Keratinocyte (primary cell): ENCODE results near the gene VSIG2. TPM values are rescaled to one million over a fixed set of nuclear protein-coding genes. Genes with fewer than 3 reads are reported as not detected.

Experiments
- DNase-seq: peaks from one replicate; pipeline ENCODE4 v3.0.0-alpha.2; 2011; ENCODE audit warnings: low read depth, missing footprints, low spot score
- FAIRE-seq: peaks from 2 replicates; lab custom pipeline; 2011; peaks lifted over from hg19 to GRCh38; lab: Jason Lieb, UNC
- H2AFZ ChIP-seq: 2 replicates; pipeline ENCODE4 v1.6.0; 2012; ENCODE audit warnings: low read length, control low read depth, inconsistent platforms; ENCODE audit not compliant: control insufficient read depth
- H3K27ac ChIP-seq: 2 replicates; pipeline ENCODE4 v1.5.1; 2011; ENCODE audit warnings: low read length; ENCODE audit not compliant: control insufficient read depth, insufficient read depth
- H3K27me3 ChIP-seq: 3 replicates; pipeline ENCODE4 v1.6.0; 2011; ENCODE audit warnings: low read length; ENCODE audit not compliant: control insufficient read depth, insufficient read depth; ENCODE audit errors: extremely low read depth
- H3K36me3 ChIP-seq, 2 experiments: 2 replicates in 1 of 2; 3 replicates in 1 of 2; pipeline ENCODE4 v1.5.1; 2011; ENCODE audit warnings: low read length in 2 of 2, mild to moderate bottlenecking in 1 of 2; ENCODE audit not compliant: control insufficient read depth in 2 of 2, insufficient read depth in 2 of 2; ENCODE audit errors: extremely low read depth in 1 of 2
- H3K4me1 ChIP-seq: 3 replicates; pipeline ENCODE4 v1.5.1; 2011; ENCODE audit warnings: low read length; ENCODE audit not compliant: control insufficient read depth, insufficient read depth; ENCODE audit errors: extremely low read depth
- H3K4me2 ChIP-seq: 3 replicates; pipeline ENCODE4 v1.6.0; 2011; ENCODE audit warnings: low read depth, low read length; ENCODE audit not compliant: control insufficient read depth, insufficient read depth; ENCODE audit errors: extremely low read depth
- H3K4me3 ChIP-seq, 3 experiments: fragments of 200-600 bp in 1 of 3; sonication (generic) in 1 of 3; 2 replicates in 2 of 3; 3 replicates in 1 of 3; pipeline ENCODE4 v1.5.1; 2011 to 2016; ENCODE audit warnings: low read length in 3 of 3, mild to moderate bottlenecking in 3 of 3, control low read depth in 2 of 3, inconsistent platforms in 1 of 3, low read depth in 1 of 3, mixed read lengths in 1 of 3, mixed run types in 1 of 3, moderate library complexity in 1 of 3; ENCODE audit not compliant: control insufficient read depth in 2 of 3, insufficient read depth in 2 of 3; ENCODE audit errors: extremely low read depth in 1 of 3
- H3K79me2 ChIP-seq: 2 replicates; pipeline ENCODE4 v1.6.0; 2012; ENCODE audit warnings: low read length; ENCODE audit not compliant: control insufficient read depth, insufficient read depth
- H3K9ac ChIP-seq: 3 replicates; pipeline ENCODE4 v1.6.0; 2011; ENCODE audit warnings: low read length; ENCODE audit not compliant: control insufficient read depth, insufficient read depth; ENCODE audit errors: extremely low read depth
- H3K9me1 ChIP-seq: 3 replicates; pipeline ENCODE4 v1.6.0; 2011; ENCODE audit warnings: low read length; ENCODE audit not compliant: control insufficient read depth, insufficient read depth; ENCODE audit errors: extremely low read depth
- H3K9me3 ChIP-seq: 2 replicates; pipeline ENCODE4 v1.5.1; 2012; ENCODE audit warnings: low read depth, low read length; ENCODE audit not compliant: control insufficient read depth
- H4K20me1 ChIP-seq: 3 replicates; pipeline ENCODE4 v1.6.0; 2011; ENCODE audit warnings: low read length; ENCODE audit not compliant: control insufficient read depth, insufficient read depth; ENCODE audit errors: extremely low read depth
- CTCF ChIP-seq, 3 experiments: IDR thresholded peaks in 1 of 3; conservative IDR thresholded peaks in 1 of 3; optimal IDR thresholded peaks in 1 of 3; 2 replicates in 2 of 3; 3 replicates in 1 of 3; pipeline versions ENCODE3 to v1.5.1; 2011; ENCODE audit warnings: low read length in 3 of 3, mild to moderate bottlenecking in 3 of 3, moderate library complexity in 2 of 3, control low read depth in 1 of 3, inconsistent platforms in 1 of 3; ENCODE audit not compliant: insufficient read depth in 2 of 3; ENCODE audit errors: extremely low read depth in 1 of 3
- EZH2 ChIP-seq: IDR thresholded peaks from one replicate; pipeline ENCODE4 v1.6.1; 2012; ENCODE audit warnings: inconsistent platforms, mild to moderate bottlenecking, low read length, moderate library complexity
- dilution Hi-C: fragments of 300-500 bp; cut with MboI; formaldehyde crosslinking; loops from one replicate; pipeline ENCODE4 v1.7.0; 2020; ENCODE audit warnings: low sequenced_read_pairs; ENCODE audit not compliant: extremely low pct_ligation_motif_present
- polyA plus RNA-seq, 5 experiments: library from polyadenylated mRNA; depleted of rRNA in 3 of 5; stranded (reverse) in 3 of 5; stranded (forward) in 1 of 5; unstranded in 1 of 5; fragments of >200 nt; gene quantifications; 1 replicate in 1 of 5; 2 replicates in 3 of 5; 3 replicates in 1 of 5; pipeline versions ENCODE4 v1.2.1 to v1.2.3, GENCODE V29; 2011 to 2012; ENCODE audit warnings: missing spikeins in 2 of 5, low read depth in 1 of 5, low replicate concordance in 1 of 5

Gene VSIG2
- polyA plus RNA-seq, 1 donor (not counting 4 experiments of a cell fraction or from before 2014, with no cell fraction given): not detected

GRCh38 chr11:124758355-124759265 lies 6.6 kb upstream of the VSIG2 start:
- H3K4me3 ChIP-seq: peak overlapping the region in 1 of 3 experiments; percentile 41
- no peak overlapping the region for H2AFZ ChIP-seq
- no peaks in the 10 kb centered on the region for H3K9me3 ChIP-seq
- H3K36me3 ChIP-seq: no peaks in the 10 kb centered on the region
- H3K27ac ChIP-seq: no peak overlapping the region
- peaks cover 78% of the 10 kb centered on the region for H3K27me3 ChIP-seq
- H3K4me1 ChIP-seq: peaks cover 13% of the 10 kb centered on the region
- no peaks in the 10 kb centered on the region for H4K20me1 ChIP-seq
- H3K4me2 ChIP-seq: peak overlapping the region; percentile 59
- H3K9ac ChIP-seq: no peak overlapping the region
- no peaks in the 10 kb centered on the region for H3K9me1 ChIP-seq
- DNase-seq (no peak), FAIRE-seq (no peak)
- H3K79me2 ChIP-seq: no peaks in the 10 kb centered on the region
- dilution Hi-C loops: no loop called here
- TF ChIP-seq CTCF (optimal IDR thresholded peaks at IDR 0.05 in 1 of 3, IDR thresholded peaks at IDR 0.05 in 1 of 3, conservative IDR thresholded peaks at IDR 0.05 in 1 of 3; ENCODE audit: extremely low read depth in 1 of 3, insufficient read depth in 2 of 3, low read length in 3 of 3): peak; percentile 57 to 75 (median 68)
- TF ChIP-seq EZH2: peak; percentile 95

GRCh38 chr11:124757320-124757719 lies 5.3 kb upstream of the VSIG2 start:
- H3K4me2 ChIP-seq: no peak overlapping the region
- H3K9me3 ChIP-seq: no peaks in the 10 kb centered on the region
- H3K9me1 ChIP-seq: no peaks in the 10 kb centered on the region
- peaks cover 83% of the 10 kb centered on the region for H3K27me3 ChIP-seq
- no peaks in the 10 kb centered on the region for H3K79me2 ChIP-seq
- no peak overlapping the region for H3K4me3 ChIP-seq
- H2AFZ ChIP-seq: no peak overlapping the region
- FAIRE-seq (no peak), DNase-seq (no peak)
- no peaks in the 10 kb centered on the region for H4K20me1 ChIP-seq
- H3K27ac ChIP-seq: no peak overlapping the region
- dilution Hi-C loops: no loop called here
- H3K4me1 ChIP-seq: peaks cover 9% of the 10 kb centered on the region
- TF ChIP-seq EZH2 (no peak), CTCF (optimal IDR thresholded peaks at IDR 0.05 in 1 of 3, IDR thresholded peaks at IDR 0.05 in 1 of 3, conservative IDR thresholded peaks at IDR 0.05 in 1 of 3; ENCODE audit: extremely low read depth in 1 of 3, insufficient read depth in 2 of 3, low read length in 3 of 3) (no peak)
- no peaks in the 10 kb centered on the region for H3K36me3 ChIP-seq
- no peak overlapping the region for H3K9ac ChIP-seq
